ENCODE measurements around the gene CNKSR3. TPM values are rescaled to one million over a fixed set of nuclear protein-coding genes. Genes with fewer than 3 reads are reported as not detected.

The CNKSR3 gene
- total RNA-seq, 1 experiment from 2014 or later: 5.6 TPM

- H2BK20ac ChIP-seq (ENCODE audit: low read depth, low read length, poor library complexity, severe bottlenecking): no peak overlapping the region
- peaks cover 7% of the 10 kb centered on the region; the same call in 1 of the 2 replicates for H3K4me1 ChIP-seq (ENCODE audit: insufficient read depth, low read length)
- H4K91ac ChIP-seq (ENCODE audit: insufficient read length, low read depth, low read length): no peak overlapping the region
- no peak overlapping the region for H2BK120ac ChIP-seq (ENCODE audit: low read depth, low read length, poor library complexity, severe bottlenecking)
- H3K23ac ChIP-seq (ENCODE audit: insufficient read length, low read depth, low read length): no peak overlapping the region
- no peak overlapping the region for H2BK12ac ChIP-seq (ENCODE audit: insufficient read length, low read depth, low read length)
- H3K9ac ChIP-seq (ENCODE audit: extremely low read depth, insufficient read length, low read length): peak overlapping the region; percentile 81
- H3K4ac ChIP-seq (ENCODE audit: low read depth, low read length): no peak overlapping the region
- no peaks in the 10 kb centered on the region for H3K79me2 ChIP-seq (ENCODE audit: insufficient read depth, low read length)
- Mint-ChIP-seq H3K4me3 (peak overlapping the region; percentile 71 to 88), H3K27ac (no peak overlapping the region), H3K36me3 (ENCODE audit: insufficient read depth in 1 of 3, low read depth in 3 of 3) (peaks cover 0 to 22% (median 0%) of the 10 kb centered on the region in 3 experiments; a peak in 3 of 7 replicates), H3K9me3 (no peaks in the 10 kb centered on the region; a peak in 1 of 5 replicates), H3K4me1 (peaks cover 27 to 35% of the 10 kb centered on the region in 2 experiments), H3K27me3 (ENCODE audit: low read depth) (peaks cover 61% of the 10 kb centered on the region)
- H2BK5ac ChIP-seq (ENCODE audit: insufficient read length, low read length): no peak overlapping the region
- no CpG with 5 or more reads among the region's 55 CpGs for WGBS (ENCODE audit: extremely low coverage, insufficient read length, low lambda C conversion rate)
- H3K79me1 ChIP-seq (ENCODE audit: insufficient read depth, low read depth, low read length, poor library complexity, severe bottlenecking): no peaks in the 10 kb centered on the region
- TF ChIP-seq CTCF (conservative IDR thresholded peaks at IDR 0.05): no peak
- no peak overlapping the region; the same call in 1 of the 2 replicates for H2BK15ac ChIP-seq (ENCODE audit: low read depth, low read length)
- H3K14ac ChIP-seq (ENCODE audit: insufficient read depth, low read length): peak overlapping the region; percentile 7
- no peak overlapping the region for H4K5ac ChIP-seq (ENCODE audit: insufficient read length, low read depth, low read length)
- no peaks in the 10 kb centered on the region for H4K20me1 ChIP-seq (ENCODE audit: control insufficient read depth, insufficient read depth, insufficient read length)
- H3K9me3 ChIP-seq (ENCODE audit: control insufficient read depth, low read depth, low read length): no peaks in the 10 kb centered on the region
- no peak overlapping the region for H2AFZ ChIP-seq (ENCODE audit: low read length)
- H3K4me2 ChIP-seq (ENCODE audit: insufficient read depth, insufficient read length, low read length): peak overlapping the region; percentile 71
- H3K27ac ChIP-seq (ENCODE audit: insufficient read length, low read depth, low read length): no peak overlapping the region
- H2AK5ac ChIP-seq (ENCODE audit: insufficient read length, low read length): no peak overlapping the region
- H3K27me3 ChIP-seq (ENCODE audit: insufficient read depth, low read length): peaks cover 16% of the 10 kb centered on the region; the same call in 1 of the 2 replicates
- no peak overlapping the region for H3K56ac ChIP-seq (ENCODE audit: insufficient read length, low read depth, low read length)
- peak overlapping the region; percentile 61 for H3K18ac ChIP-seq (ENCODE audit: insufficient read length, low read depth, low read length)
- peaks cover 12% of the 10 kb centered on the region for H3K23me2 ChIP-seq (ENCODE audit: insufficient read length, low read depth, low read length, poor library complexity, severe bottlenecking)
- no peak overlapping the region for H3T11ph ChIP-seq (ENCODE audit: low read length)
- peak; percentile 47 for DNase-seq
- no peak overlapping the region for H4K8ac ChIP-seq (replicated peaks; ENCODE audit: insufficient read length, low read depth, low read length)
Observed at GRCh38 chr6:154509421-154510143, 903 bp downstream of the CNKSR3 start.

Measured in H9 (cell line).